NCI-H2107 treated with DMSO at 0.1 percent for 48 hours (cell line): Measurements from ENCODE around the gene KRTCAP2.
"Not testable (repeated sequence)": the region's sequence is repeated elsewhere in the genome, so short reads cannot be mapped to it uniquely, and the experiment has no call there.

Experiments
- DNase-seq: peaks from one replicate; lab custom pipeline; 2025; ENCODE audit not compliant: unreplicated experiment; lab: John Stamatoyannopoulos, UW

Gene KRTCAP2

GRCh38 chr1:155200920-155201319 is 27.8 kb upstream of the KRTCAP2 start:
- DNase-seq, result no peak

GRCh38 chr1:155199792-155200191 is 26.7 kb upstream of the KRTCAP2 start:
- no peak for DNase-seq

GRCh38 chr1:155198547-155198906 is 25.4 kb upstream of the KRTCAP2 start:
- DNase-seq, result no peak

- DNase-seq, result no peak
Measured at GRCh38 chr1:155197901-155198546, 24.9 kb upstream of the KRTCAP2 start.

- no peak for DNase-seq
Measured at GRCh38 chr1:155196893-155197638, 24.0 kb upstream of the KRTCAP2 start.

GRCh38 chr1:155196103-155196892 is 23.2 kb upstream of the KRTCAP2 start:
- no peak for DNase-seq

GRCh38 chr1:155195201-155196102 is 22.3 kb upstream of the KRTCAP2 start:
- DNase-seq, result no peak

GRCh38 chr1:155193991-155194240 is 20.8 kb upstream of the KRTCAP2 start:
- not testable (repeated sequence) for DNase-seq

- DNase-seq, result peak; percentile 82
Measured at GRCh38 chr1:155193275-155193990, 20.3 kb upstream of the KRTCAP2 start.

GRCh38 chr1:155192346-155193274 is 19.5 kb upstream of the KRTCAP2 start:
- peak; percentile 95 for DNase-seq

- DNase-seq, result no peak
Measured at GRCh38 chr1:155191904-155192303, 18.8 kb upstream of the KRTCAP2 start.

- DNase-seq, result not testable (repeated sequence)
Measured at GRCh38 chr1:155189926-155190325, 16.8 kb upstream of the KRTCAP2 start.

GRCh38 chr1:155188268-155188667 is 15.2 kb upstream of the KRTCAP2 start:
- no peak for DNase-seq

- no peak for DNase-seq
Measured at GRCh38 chr1:155187456-155187891, 14.4 kb upstream of the KRTCAP2 start.

- no peak for DNase-seq
Measured at GRCh38 chr1:155186794-155187455, 13.8 kb upstream of the KRTCAP2 start.

GRCh38 chr1:155186067-155186793 is 13.1 kb upstream of the KRTCAP2 start:
- DNase-seq, result peak; percentile 69

- no peak for DNase-seq
Measured at GRCh38 chr1:155185783-155186066, 12.6 kb upstream of the KRTCAP2 start.
